HUES64 (cell line): ENCODE data around the gene ENTPD3.
"Not testable (repeated sequence)": the region's sequence is repeated elsewhere in the genome, so short reads cannot be mapped to it uniquely, and the experiment has no call there.

Experiments used
- H3K27ac ChIP-seq: 2 replicates; pipeline ENCODE4 v1.7.0; 2013; ENCODE audit warnings: low read depth, low read length, inconsistent platforms
- H3K27me3 ChIP-seq: 2 replicates; pipeline ENCODE4 v1.6.1; 2013; ENCODE audit warnings: mild to moderate bottlenecking, low read length; ENCODE audit not compliant: insufficient read depth
- H3K36me3 ChIP-seq: 2 replicates; pipeline ENCODE4 v1.6.1; 2013; ENCODE audit warnings: mild to moderate bottlenecking, low read length; ENCODE audit not compliant: insufficient read depth
- H3K4me1 ChIP-seq: 2 replicates; pipeline ENCODE4 v1.6.1; 2013; ENCODE audit warnings: mild to moderate bottlenecking, low read length, moderate library complexity; ENCODE audit not compliant: insufficient read depth
- H3K4me3 ChIP-seq: 2 replicates; pipeline ENCODE4 v1.5.1; 2013; ENCODE audit warnings: mild to moderate bottlenecking, low read length, moderate library complexity
- H3K9ac ChIP-seq: 2 replicates; pipeline ENCODE4 v1.6.1; 2013; ENCODE audit warnings: mild to moderate bottlenecking, low read depth, low read length
- H3K9me3 ChIP-seq: 2 replicates; pipeline ENCODE4 v1.6.1; 2013; ENCODE audit warnings: low read depth, low read length; ENCODE audit not compliant: insufficient read depth
- WGBS: fragments of 150-250, 120-280 bp; methylation state at CpG from one replicate; pipeline ENCODE4 v1.1.7; 2013; ENCODE audit warnings: missing lambda C conversion rate; 5-methylcytosine and 5-hydroxymethylcytosine counted together

The ENTPD3 gene

GRCh38 chr3:40461161-40461560 lies 74.2 kb downstream of the ENTPD3 start:
- no peak overlapping the region for H3K4me3 ChIP-seq
- no peak overlapping the region for H3K27ac ChIP-seq
- 97% methylated on average over 3 of the region's 3 CpGs for WGBS
- H3K36me3 ChIP-seq: peaks cover 77% of the 10 kb centered on the region
- H3K9me3 ChIP-seq: no peaks in the 10 kb centered on the region
- H3K9ac ChIP-seq: no peak overlapping the region
- peaks cover 7% of the 10 kb centered on the region for H3K4me1 ChIP-seq
- H3K27me3 ChIP-seq: no peaks in the 10 kb centered on the region

- over 99% methylated on average over 7 of the region's 7 CpGs for WGBS
Observed at GRCh38 chr3:40462838-40463237, 75.9 kb downstream of the ENTPD3 start.

GRCh38 chr3:40463579-40463978 lies 76.6 kb downstream of the ENTPD3 start:
- WGBS: 100% methylated on average over 1 of the region's 2 CpGs
- Histone ChIP-seq H3K36me3 (peaks cover 81% of the 10 kb centered on the region), H3K9ac (no peak overlapping the region), H3K4me1 (peaks cover under 1% of the 10 kb centered on the region; the same call in 1 of the 2 replicates), H3K27me3 (no peaks in the 10 kb centered on the region), H3K4me3 (no peak overlapping the region), H3K9me3 (no peaks in the 10 kb centered on the region), H3K27ac (no peak overlapping the region)

More at GRCh38 chr3:40462838-40463237, 75.9 kb downstream of the ENTPD3 start:
- H3K4me1 ChIP-seq, H3K9me3 ChIP-seq, H3K9ac ChIP-seq, H3K27me3 ChIP-seq, H3K4me3 ChIP-seq, H3K27ac ChIP-seq: not testable (repeated sequence)
- H3K36me3 ChIP-seq: peaks cover 89% of the 10 kb centered on the region

DNA sequence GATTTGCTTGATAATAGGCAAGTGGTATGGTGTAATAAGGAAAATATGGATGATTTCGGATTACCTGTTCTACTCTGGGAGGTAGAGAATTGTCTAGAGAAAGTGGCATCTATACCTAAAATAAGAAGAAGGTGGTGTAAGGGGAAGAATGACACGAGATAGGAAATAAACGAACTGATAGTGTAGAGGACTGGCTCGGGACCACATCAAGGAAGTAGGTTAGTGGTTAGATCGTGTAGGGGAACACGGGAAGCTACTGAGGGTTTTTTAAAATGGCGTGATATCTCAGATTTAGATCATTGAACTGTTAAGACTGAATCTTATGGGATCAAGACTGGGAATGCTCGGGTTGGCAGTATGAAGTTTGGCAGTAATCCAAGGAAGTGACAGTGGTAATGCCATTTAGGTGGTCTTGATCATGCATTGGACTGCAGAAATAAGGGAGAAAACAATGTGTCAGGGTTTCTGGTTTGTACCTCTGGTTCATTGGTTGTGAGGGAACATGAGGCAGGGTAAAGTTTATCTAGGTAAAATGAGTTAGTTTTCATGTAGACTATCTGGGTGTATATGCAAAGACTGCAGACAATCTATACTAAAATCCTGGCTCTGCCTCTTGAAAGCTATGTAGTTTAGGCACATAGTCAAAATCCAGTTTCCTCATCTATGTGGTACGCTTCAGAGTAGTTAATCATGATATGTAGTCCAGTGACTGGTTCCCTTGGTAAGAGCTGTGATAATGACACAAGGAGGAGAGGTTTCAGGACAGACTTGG lies 77.5 kb downstream of the ENTPD3 start:
- H3K27me3 ChIP-seq: no peaks in the 10 kb centered on the region
- H3K27ac ChIP-seq: no peak overlapping the region
- no peak overlapping the region for H3K9ac ChIP-seq
- H3K4me3 ChIP-seq: no peak overlapping the region
- H3K9me3 ChIP-seq: no peaks in the 10 kb centered on the region
- H3K4me1 ChIP-seq: no peaks in the 10 kb centered on the region
- 93% methylated on average over 8 of the region's 9 CpGs for WGBS
- peaks cover 72% of the 10 kb centered on the region for H3K36me3 ChIP-seq

- Histone ChIP-seq H3K9ac (no peak overlapping the region), H3K4me1 (no peaks in the 10 kb centered on the region), H3K27ac (no peak overlapping the region), H3K4me3 (no peak overlapping the region), H3K36me3 (peaks cover 67% of the 10 kb centered on the region), H3K27me3 (no peaks in the 10 kb centered on the region), H3K9me3 (no peaks in the 10 kb centered on the region)
- WGBS: 72% methylated on average over 4 of the region's 4 CpGs
Observed at GRCh38 chr3:40465111-40465407, 78.1 kb downstream of the ENTPD3 start.

- H3K27ac ChIP-seq: no peak overlapping the region
- no peaks in the 10 kb centered on the region for H3K4me1 ChIP-seq
- no peak overlapping the region for H3K9ac ChIP-seq
- no peaks in the 10 kb centered on the region for H3K27me3 ChIP-seq
- H3K36me3 ChIP-seq: peaks cover 63% of the 10 kb centered on the region
- no peaks in the 10 kb centered on the region for H3K9me3 ChIP-seq
- 88% methylated on average over 2 of the region's 2 CpGs for WGBS
- no peak overlapping the region for H3K4me3 ChIP-seq
Observed at GRCh38 chr3:40465456-40465855, 78.5 kb downstream of the ENTPD3 start.

DNA sequence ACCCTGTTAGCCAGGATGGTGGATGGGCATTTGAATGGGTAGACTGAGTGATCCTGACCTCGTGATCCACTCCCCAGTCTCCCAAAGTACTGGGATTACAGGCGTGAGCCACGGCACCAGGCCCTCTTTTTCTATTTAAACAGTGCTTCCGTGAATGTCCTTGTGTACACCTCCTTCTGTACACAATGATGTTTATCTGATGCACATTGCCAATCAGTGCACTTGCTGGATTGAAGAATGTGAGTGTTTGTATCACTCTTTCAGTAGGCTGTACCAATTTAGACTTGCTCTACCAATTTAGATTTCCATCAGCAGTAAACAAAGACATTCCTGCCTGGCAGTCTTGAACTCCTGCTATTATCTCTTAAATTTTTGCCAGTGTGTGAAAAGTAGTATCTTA lies 81.0 kb downstream of the ENTPD3 start:
- Histone ChIP-seq H3K27ac (no peak overlapping the region), H3K4me1 (no peaks in the 10 kb centered on the region), H3K4me3 (no peak overlapping the region), H3K9me3 (no peaks in the 10 kb centered on the region), H3K27me3 (no peaks in the 10 kb centered on the region), H3K9ac (no peak overlapping the region), H3K36me3 (peaks cover 39% of the 10 kb centered on the region)
- 96% methylated on average over 4 of the region's 4 CpGs for WGBS

DNA sequence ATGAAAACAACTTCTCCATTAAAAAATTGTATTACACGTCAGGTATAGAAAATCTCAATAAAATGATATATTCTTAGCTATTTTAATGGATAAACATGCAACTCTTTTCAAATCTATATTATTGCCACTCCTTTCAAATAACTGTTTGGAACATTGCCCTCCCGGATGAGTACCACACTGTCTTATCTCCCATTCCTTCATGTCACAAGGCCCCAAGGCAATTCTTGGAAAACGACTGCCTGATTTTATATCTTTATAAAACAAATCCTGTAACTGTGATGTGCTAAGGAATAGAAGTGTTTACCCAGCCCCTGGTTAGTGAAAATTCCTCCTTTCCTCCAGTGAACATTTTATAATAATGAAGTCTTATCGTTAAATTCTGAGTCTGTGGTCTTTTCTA lies 83.7 kb downstream of the ENTPD3 start:
- WGBS: 88% methylated on average over 2 of the region's 4 CpGs
- Histone ChIP-seq H3K27me3 (no peaks in the 10 kb centered on the region), H3K4me3 (no peak overlapping the region), H3K9ac (no peak overlapping the region), H3K4me1 (no peaks in the 10 kb centered on the region), H3K36me3 (peaks cover 13% of the 10 kb centered on the region), H3K9me3 (no peaks in the 10 kb centered on the region), H3K27ac (no peak overlapping the region)

DNA sequence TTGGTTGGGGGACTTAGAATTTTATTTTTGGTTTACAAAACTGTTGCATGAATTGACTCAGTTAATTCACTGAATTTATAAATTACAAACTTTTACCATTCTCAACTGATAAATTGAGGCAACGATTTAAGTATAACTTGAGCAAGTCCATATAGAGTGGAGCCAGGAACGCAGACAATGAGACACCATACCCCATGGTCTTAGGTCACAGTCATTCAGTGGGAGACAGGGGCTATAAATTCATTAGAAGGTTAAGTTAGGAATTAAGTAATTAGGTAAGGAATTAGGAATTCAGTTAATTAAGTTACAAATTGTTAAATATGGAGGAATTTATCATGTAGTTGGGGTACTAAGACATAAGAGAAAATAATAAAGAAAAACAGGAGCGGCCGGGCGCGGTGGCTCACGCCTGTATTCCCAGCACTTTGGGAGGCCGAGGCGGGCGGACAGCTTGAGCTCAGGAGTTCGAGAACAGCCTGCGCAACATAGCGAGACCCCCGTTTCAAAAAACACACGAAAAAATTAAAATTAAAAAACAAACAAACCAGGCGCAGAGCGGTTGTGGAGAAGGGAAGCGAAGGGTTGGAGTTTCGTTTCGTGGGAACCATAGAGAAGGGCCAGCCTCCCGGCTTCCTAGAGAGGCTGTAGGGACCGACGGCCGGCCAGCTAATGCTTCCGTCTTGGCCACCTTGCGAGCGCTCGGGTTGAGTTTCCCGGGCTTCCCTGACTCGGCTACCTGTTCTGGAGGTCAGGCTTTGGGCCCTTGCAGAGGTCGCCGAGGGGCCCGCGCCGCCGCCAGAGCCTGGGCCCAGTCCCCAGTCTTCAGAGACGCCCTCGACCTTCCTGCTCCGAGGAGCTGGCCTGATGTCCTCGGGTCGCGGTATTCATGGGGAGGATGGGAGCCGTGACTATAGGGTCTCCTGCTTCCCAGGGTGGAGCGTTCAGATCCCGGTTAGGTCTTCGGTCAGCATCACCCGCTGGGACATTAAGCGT lies 89.8 kb downstream of the ENTPD3 start, which contains the start of gene ZNF619:
Gene ZNF619 (plus strand): TSS at position 645 of the 993 bp plus-strand sequence. CDS start 858 bp downstream, outside the sequence.
- no peaks in the 10 kb centered on the region for H3K36me3 ChIP-seq
- no peaks in the 10 kb centered on the region for H3K27me3 ChIP-seq
- H3K9me3 ChIP-seq: no peaks in the 10 kb centered on the region
- peaks cover 7% of the 10 kb centered on the region; the same call in 1 of the 2 replicates for H3K4me1 ChIP-seq
- H3K9ac ChIP-seq: peak within 1 kb of the TSS; percentile 76
- 60% methylated on average over 46 of the region's 48 CpGs for WGBS
- peak within 1 kb of the TSS; percentile 68 for H3K4me3 ChIP-seq
- no peak within 1 kb of the TSS for H3K27ac ChIP-seq

DNA sequence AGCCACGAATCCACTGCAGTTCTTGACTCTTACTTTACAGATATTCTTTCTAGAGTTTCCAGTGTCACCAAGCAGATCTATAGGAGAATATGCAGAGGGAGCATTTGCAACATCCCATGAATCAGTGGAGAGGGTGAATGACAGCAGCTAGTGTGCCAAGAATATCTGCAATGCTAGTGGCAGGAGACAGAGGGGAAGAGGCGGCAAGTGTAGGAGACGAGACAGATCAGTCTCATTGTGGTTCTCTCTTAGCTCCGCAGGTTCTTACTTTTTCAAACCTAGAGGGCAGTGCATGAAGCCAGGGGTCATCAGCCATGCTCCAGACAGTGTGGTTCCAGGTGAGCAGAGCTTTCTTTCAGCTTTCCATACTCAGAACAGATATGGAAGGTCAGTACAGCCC lies 90.7 kb downstream of the ENTPD3 start:
- Histone ChIP-seq H3K27ac (no peak overlapping the region), H3K27me3 (no peaks in the 10 kb centered on the region), H3K36me3 (no peaks in the 10 kb centered on the region), H3K9me3 (no peaks in the 10 kb centered on the region), H3K4me1 (peaks cover 7% of the 10 kb centered on the region; the same call in 1 of the 2 replicates), H3K4me3 (peak overlapping the region; percentile 68), H3K9ac (peak overlapping the region; percentile 76; the same call in 1 of the 2 replicates)
- WGBS: 85% methylated on average over 3 of the region's 4 CpGs
